GM19328 (cell line): Measurements from ENCODE around the gene LRRC28.
"Not testable (repeated sequence)": the region's sequence is repeated elsewhere in the genome, so short reads cannot be mapped to it uniquely, and the experiment has no call there.

ENCODE experiments used
- ATAC-seq: cut with Tn5 transposase; IDR thresholded peaks from one replicate; pipeline ENCODE4 v1.9.1; 2021; ENCODE audit warnings: mild to moderate bottlenecking, moderate library complexity; ENCODE audit not compliant: unreplicated experiment

LRRC28 gene

DNA sequence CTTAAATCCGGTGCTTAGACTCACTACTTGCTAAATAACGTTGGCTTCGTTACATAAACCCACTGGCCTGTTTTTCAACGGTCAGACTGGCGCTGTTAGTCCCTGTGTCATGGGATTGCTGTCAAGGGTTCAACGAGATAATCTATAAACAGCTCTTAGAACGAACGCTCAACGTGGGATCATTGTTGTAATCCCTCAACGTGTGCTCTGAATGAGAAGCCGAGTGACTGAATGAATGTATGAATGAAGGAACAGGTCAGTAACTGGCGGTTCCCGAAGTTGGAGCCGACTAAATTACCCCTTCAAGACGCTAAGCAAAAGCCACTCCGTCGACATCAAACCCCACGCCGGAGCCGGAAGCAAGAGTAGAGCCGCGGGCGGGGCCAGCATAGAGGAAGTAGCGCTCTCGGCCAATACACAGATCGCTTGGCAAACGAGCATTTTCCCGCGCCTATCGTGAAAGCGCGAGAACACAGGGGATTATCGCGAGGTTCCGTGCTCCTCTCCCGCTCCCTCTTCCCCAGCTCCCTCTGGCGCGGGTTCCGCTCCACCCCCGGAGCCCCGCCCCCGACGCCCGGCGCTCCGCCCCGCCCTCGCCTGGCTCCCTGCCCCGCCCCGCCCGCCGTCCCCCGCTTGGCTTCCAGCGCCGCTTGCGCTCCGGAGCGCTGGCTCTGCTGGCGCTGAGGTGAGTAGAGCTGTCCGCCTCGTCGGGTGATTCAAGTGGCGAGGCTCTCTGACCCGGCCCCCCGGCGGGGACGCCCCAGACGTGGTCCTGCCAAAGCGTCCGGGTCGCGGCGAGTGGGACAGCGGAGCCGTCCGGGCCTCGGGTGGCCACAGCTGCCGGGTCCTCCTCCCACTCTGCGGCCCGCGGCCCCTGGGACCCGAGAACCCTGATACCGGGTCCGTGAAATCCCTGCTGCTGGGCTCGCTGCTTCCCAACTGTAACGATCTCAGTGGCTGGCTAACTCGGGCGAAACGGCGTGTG lies at the start of gene LRRC28:
Gene LRRC28, plus strand, starts transcription at position 625 of the 985 bp plus-strand sequence. CDS start 4,477 bp downstream, outside the sequence.
- peak; percentile 94 for ATAC-seq

DNA sequence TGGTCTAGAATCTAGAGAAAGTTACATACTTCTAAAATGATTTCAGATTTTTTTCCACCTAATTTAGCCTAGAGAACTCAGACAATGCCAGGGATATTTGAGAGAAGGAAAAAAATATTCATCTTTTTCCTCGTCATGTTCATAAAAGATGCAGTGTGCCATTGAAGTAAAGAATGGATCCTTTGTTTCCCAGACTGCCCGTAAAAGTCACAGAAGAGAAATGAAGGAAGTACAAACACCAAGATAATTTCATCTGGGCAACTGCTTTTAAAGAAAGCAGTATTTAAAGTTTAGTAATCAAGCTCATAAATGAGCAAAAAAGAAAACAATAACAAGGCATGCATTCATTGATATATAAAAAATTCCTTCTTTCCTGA lies 49.1 kb upstream of the LRRC28 start:
- ATAC-seq = no peak

DNA sequence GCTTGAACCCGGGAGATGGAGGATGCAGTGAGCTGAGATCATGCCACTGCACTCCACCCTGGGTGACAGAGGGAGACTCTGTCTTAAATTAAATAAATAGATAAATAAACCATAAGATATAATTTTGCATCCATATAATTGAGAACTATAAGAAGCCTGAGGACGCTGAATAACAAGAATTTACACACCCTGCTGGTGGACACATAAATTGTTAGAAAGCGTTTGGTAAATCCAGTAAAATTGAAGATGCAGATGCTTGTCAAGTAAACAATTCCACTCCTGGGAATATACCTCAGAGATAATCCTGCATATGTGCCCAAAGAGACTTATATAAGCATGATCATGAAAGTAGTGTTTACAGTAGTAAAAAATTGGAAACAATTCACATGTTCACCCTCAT lies 43.6 kb upstream of the LRRC28 start:
- no peak for ATAC-seq

DNA sequence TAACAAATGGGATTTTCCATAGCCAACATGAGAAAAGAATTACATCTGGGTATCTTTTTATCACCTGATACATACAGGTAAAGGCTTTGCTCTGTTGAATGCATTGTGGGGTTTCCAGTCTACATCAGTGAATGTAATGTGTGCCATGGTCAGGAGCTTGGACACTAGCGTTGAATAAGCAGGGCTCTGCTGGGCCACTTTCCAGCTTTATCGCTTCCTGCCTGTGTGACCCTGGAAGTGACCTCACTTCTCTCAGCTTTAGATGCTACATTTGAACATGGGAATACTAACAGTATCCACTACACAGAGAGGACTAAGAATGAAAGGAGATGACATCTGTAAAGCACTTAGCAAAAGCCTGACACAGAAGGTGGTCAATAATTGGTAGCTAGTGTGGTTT lies 42.0 kb upstream of the LRRC28 start:
- ATAC-seq = no peak

DNA sequence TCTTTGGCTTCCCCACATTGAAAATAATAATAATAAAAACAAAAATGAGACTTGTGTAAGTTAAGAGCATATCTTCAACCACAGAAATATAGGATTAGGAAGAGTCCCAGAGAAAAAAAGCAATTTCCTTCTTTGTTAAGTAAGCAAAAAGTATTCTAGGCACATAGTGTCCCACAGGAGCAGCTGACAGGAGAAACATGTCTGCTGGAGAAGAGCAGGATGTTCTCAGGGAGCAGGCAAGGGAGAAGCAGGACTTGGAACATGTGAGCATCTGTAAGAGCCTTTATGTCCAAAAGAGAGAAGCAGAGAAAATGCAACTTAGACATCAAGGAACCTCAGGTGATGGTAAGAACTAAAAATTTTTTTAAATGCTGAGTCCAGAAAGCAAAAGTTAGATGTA lies 40.9 kb upstream of the LRRC28 start:
- no peak for ATAC-seq

DNA sequence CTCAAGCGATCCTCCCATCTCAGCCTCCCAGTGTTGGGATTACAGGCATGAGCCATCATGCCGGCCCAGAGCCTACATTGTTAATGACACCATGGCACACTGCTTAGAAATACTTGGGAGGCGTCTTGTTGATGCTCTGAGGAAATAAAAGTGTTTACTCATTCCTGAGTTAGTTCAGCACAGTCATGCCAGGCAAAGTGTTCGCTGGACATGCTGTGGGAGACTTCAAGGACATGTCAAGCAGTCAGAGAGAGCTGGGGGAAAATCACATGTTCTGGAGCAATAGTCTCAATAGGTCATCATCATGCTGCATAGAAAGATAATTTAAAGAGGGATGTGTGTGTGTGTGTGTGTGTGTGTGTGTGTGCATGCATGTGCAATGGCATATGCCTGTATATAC lies 39.4 kb upstream of the LRRC28 start:
- ATAC-seq = no peak

DNA sequence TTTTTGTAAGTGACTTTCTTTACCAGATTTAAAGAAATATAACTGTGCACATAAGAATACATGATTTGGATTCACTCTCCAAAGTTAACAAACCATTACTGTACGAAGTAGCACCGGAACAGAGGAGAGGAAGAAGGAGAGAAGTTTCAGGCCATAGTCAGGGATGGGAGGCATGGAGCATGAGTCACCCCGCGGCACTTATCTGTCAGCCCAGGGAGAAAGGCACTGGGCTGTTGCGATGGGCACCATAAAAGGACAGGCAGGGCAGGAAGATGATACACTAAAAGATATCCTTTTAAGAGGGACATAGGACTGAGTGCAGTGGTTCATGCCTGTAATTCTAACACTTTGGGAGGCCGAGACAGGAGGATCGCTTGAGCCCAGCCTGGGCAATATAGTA lies 38.9 kb upstream of the LRRC28 start:
- no peak for ATAC-seq

DNA sequence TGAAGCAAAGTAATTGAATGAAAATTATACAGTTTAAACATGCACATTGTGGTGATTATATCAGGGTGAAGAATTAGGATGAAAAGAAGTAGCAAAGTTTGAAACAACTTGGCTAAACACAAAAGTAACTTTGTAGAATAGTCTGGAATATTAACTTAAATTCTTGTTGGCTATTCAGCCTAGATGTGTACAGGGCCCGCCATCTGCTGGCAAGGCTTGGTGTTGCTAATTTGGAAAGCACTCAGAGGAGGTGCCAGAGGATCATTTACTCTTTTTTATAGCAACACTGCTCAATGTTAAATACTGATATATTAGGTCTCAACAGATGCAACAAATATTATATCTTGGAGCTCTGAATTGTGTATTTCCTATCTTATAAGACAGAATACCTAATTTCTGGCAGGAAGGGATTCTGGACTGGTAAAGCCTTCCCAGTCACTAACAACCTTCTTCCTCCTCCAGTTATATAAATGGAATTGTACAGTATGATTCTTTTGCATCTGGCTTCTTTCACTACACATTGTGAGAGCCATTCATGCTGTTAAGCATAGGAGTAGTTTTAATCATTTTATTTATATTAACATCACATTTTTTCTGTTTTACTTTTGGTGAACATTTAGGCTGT lies 38.0 kb upstream of the LRRC28 start:
- peak; percentile 65 for ATAC-seq

DNA sequence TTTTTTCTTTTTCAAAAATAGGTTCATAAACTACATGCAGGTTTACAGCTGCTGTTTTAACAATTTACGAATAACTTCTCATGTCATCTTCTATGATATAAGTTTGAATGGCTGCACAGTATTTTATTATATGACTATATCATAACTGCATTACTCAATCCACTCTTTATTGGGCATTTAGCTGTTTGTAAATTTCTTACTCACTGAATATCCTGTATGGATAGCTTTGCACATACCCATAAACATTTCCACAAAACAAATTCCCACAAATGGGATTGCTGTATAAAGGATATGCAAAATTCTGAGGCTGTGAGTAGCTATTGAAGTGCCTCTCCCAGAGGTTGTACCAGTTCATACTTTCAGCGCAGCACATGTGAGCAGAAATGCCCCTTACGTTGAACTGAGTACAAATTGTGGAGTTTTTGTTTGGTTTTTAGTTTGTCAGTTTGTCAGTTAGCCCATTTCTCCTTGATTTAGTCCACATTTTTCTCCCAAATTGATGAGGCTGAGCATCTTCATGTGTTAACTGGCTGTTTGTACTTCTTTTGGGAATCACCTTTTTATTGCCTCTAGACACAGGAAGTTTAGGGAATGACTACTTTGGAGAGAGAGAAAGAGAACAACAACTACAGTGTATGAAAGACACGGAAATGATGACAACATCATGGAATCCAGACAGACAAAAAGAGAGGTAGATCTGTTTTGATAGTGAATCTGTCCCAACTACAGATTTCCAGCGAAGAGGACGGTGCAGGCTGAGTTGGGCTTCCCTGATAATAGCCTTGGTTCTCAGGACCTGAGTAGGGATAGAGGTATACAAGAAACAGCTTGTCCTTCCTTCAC lies 26.7 kb upstream of the LRRC28 start:
- no peak for ATAC-seq

DNA sequence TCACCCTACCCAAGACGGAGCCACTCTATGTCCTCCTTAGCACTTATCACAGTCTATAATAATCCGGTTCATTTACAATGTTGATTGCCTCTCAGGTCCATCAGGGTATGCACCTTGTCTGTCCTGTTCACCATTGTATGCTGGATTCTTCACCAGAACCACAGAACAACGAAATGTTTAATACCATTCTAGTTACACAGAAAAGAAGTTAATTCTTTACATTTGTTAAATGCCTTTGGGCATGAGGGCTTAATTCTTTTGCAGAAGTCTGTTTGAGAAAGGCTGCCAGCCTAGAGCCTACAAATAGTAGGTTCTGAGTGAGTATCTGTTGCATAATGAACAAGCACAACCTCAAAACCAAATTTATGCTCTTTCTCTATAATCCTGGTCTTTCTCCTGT lies 24.5 kb upstream of the LRRC28 start:
- no peak for ATAC-seq

DNA sequence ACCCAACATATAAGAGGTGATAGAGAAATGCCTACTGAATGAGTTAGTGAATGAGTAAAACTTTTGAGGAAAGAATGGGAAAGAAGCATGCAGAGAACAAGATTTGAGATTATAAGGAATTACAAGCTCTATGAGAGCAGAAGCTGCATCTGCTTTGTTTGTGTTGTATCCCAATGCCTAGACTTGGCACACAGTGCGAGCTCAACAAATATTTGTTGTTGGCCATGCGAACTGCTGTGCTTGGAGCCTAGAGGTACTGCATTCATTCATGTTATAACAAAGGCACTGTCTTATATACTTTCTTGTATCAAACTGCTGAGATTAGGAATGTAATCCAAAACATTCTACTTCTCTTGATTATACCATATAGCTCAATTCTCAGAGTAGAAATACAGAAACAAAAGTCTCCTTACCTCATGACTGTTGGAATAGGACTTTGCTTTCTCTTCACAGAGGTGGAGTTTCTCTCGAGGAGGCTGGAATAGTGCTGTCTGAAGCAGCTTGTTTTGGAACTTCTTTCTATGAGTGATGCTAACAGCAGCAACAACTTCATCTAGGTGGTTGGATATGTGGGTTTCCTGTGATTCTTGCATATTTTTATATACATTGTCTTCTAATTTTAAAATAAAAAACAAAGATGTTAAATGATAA lies 23.0 kb upstream of the LRRC28 start:
- no peak for ATAC-seq

DNA sequence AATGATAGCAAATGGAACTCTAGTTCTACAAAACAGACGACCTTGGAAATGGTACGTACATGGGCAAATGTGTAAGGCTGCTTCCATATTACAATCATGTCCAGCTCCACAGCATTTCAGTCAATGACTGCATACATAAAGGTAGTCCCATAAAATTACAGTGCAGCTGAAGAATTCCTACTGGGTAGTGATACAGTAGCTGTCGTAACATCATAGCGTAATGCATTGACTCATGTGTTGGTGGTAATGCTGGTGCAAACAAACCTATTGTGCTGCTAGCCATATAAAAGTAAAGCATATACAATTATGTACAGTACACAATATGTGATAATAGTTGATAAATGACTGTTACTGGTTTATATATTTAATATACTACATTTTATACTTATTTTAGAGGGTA lies 20.4 kb upstream of the LRRC28 start:
- ATAC-seq = no peak

DNA sequence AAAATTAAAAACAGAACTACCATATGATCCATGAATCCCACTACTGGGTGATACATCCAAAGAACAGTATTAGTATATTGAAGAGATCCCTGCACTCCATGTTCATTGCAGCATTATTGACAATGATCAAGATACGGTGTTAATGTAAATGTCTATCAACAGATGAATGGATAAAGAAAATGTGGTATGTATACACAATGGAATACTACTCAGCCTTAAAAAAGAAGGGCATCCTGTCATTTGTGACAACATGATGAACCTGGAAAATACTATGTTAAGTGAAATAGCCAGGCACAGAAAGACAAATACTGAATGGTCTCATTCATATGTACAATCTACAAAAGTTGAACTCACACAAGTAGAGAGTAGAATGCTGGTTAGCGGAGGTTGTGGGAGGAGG lies 18.5 kb upstream of the LRRC28 start:
- no peak for ATAC-seq

DNA sequence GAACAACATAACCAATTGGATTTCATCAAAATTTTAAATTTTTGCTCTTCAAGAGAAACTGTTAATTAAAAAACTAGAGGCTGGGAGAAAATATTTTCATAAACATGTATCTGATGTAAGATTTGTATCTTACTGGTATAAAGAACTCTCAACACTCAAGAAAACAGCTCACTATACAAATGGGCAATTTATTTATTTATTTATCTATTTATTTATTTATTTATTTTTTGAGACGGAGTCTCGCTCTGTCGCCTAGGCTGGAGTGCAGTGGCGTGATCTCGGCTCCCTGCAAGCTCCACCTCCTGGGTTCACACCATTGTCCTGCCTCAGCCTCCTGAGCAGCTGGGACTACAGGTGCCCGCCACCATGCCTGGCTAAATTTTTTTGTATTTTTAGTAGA lies 17.1 kb upstream of the LRRC28 start:
- ATAC-seq = not testable (repeated sequence)

DNA sequence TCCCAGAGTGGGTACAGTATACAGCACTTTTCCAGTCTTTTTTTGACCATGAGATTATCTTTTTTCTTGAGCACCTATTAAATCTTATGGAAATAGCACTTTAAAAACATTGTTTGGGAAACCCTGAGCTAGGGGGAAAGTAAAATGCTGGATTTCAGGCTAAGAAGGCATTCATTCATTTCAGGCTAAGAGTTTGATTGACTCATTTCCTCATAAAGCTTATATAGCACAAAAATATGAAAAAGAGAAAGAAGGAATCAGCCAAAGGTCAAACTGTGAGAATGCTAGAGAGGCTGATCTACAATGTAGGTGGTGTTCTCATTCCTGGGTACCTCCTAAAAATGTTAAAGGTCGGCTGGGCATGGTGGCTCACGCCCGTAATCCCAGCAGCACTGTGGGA lies 12.4 kb upstream of the LRRC28 start:
- ATAC-seq = no peak

DNA sequence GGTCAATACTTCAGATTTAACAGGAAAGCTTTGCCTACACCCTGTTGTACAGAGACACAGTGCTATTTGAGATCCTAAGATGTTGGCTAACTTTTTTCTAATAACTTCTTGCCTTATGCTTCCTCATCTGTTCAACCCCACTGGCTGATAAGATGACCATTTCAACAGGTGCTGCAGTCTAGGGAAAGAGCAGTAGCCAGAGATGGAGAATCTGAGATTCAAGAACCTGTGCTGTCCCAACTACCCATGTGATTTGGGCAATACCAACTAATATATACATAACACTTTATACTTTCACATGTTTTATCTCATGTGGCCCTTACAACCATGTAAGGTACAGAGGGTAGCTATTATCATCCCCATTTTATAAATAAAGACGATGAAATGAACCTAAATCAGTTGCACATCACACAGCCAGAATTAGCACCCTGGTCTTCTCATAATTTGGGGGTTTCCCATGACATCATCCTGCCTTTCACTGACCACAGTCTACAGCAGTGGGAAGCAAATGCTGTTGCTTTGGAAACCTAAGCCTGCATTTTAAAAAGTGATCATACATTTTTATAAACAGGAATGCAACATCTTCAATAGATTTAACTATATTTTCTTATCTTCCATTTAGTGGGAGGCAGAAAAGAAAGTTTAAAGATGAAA lies 11.6 kb upstream of the LRRC28 start:
- peak; percentile 85 for ATAC-seq

DNA sequence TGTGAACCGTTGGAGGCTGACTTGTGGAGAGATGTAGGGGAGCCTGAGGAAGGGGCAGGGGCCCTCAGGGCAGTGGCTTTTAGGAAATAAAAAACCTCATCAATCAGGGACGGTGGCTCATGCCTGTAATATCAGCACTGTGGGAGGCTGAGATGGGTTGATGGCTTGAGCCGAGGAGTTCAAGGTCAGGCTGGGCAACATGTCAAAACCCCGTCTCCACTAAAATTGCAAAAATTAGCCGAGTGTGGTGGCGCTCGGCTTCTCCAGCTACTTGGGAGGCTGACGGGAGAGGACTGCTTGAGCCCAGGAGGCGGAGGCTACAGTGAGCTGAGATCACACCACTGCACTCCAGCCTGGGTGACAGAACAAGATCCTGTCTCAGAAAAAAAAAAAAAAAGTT lies 9.5 kb upstream of the LRRC28 start:
- no peak for ATAC-seq

DNA sequence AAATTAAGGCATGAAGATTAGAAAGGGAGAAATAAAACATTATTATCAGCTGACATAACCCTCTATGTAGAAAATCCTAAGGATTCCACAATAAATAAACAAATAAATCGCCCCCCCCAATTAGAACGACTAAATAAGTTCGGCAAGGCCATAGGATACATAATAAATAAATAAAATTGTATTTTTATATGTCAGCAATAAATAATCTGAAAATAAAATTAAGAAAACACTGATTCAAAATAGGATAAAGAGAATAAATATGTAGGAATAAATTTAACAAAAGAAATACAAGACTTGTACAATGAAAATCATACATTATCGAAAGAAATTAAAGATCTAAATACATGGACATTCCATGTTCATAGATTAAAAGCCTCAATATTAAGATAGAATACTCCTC lies 7.0 kb upstream of the LRRC28 start:
- no peak for ATAC-seq

DNA sequence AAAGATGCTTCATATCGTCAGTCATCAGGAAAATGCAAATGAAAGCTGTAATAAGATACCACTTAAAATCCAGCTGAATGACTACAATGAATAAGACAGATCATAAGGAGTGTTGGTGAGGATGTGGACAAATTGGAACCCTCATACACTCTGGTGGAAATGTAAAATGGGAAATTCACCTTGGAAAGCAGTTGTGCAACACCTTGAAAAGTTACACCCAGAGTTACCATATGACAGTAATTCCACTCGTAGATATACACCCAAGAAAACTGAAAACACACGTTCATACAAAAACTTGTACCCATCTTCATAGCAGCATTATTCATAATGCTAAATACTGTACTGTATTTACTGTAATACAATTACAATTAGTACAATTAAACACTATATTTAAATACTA lies 4.2 kb upstream of the LRRC28 start:
- no peak for ATAC-seq

DNA sequence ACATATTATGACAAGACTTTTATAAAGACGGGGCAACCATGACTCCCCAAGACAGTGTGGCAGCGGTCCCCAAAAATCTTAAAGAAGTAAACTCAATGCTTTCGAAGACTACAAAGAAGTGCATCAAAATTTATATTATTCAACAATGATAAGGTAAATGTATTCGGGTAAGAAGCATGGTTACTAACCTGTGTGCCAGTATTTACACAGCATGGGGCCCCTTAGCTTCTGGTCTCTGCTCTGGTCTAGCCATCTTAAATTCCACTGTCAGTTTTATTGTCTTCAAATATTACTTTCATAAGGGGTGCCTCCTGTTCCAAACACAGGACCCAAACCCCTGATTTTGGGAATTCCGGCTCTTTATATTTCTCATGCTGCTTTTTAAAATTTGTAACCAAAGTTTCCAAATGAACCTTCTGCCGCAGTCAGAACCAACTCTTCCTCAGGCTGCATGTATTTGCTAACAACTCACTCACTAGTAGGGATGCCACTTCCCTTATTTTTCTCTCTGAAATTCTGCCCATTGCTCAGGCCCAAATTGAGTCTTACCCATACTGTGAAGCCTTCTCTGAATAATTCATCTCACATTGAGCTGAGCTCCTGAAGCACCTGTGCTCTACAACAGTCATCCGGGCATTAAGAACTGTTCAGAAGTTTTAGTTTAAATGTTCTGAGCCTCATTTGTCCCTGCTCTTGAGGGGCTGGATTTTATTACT lies 3.1 kb upstream of the LRRC28 start:
- no peak for ATAC-seq
